ENCODE results near the gene TCOF1.

Gene TCOF1

GRCh38 chr5:150325426-150325825 lies 32.1 kb upstream of the TCOF1 start:
- H3K27me3 ChIP-seq (ENCODE audit: insufficient read depth, low read depth): no peaks in the 10 kb centered on the region
- H3K4me3 ChIP-seq (IDR thresholded peaks at IDR 0.05; ENCODE audit: insufficient read depth, low read depth, low read length): no peak overlapping the region
- H3K4me2 ChIP-seq: no peak overlapping the region
- no peak for TF ChIP-seq CTCF (conservative IDR thresholded peaks at IDR 0.05; ENCODE audit: low read depth, low read length)
- no peaks in the 10 kb centered on the region for H4K20me1 ChIP-seq (ENCODE audit: insufficient read depth)
- H3K27ac ChIP-seq: no peak overlapping the region
- no peaks in the 10 kb centered on the region for H3K79me2 ChIP-seq (ENCODE audit: insufficient read depth, low read depth)
- no peaks in the 10 kb centered on the region for H3K4me1 ChIP-seq (ENCODE audit: low read depth, poor library complexity, severe bottlenecking)
- H3K9ac ChIP-seq: no peak overlapping the region
- no peaks in the 10 kb centered on the region for H3K36me3 ChIP-seq (ENCODE audit: insufficient read depth)
- H2AFZ ChIP-seq (ENCODE audit: low read depth): no peak overlapping the region

- Histone ChIP-seq H3K36me3 (ENCODE audit: insufficient read depth) (no peaks in the 10 kb centered on the region), H2AFZ (ENCODE audit: low read depth) (no peak overlapping the region), H3K79me2 (ENCODE audit: insufficient read depth, low read depth) (no peaks in the 10 kb centered on the region), H4K20me1 (ENCODE audit: insufficient read depth) (no peaks in the 10 kb centered on the region), H3K4me2 (no peak overlapping the region), H3K27me3 (ENCODE audit: insufficient read depth, low read depth) (no peaks in the 10 kb centered on the region), H3K27ac (no peak overlapping the region), H3K9ac (no peak overlapping the region), H3K4me1 (ENCODE audit: low read depth, poor library complexity, severe bottlenecking) (peaks cover 7% of the 10 kb centered on the region), H3K4me3 (IDR thresholded peaks at IDR 0.05; ENCODE audit: insufficient read depth, low read depth, low read length) (no peak overlapping the region)
- no peak for TF ChIP-seq CTCF (conservative IDR thresholded peaks at IDR 0.05; ENCODE audit: low read depth, low read length)
Measured at GRCh38 chr5:150326707-150327106, 30.8 kb upstream of the TCOF1 start.

DNA sequence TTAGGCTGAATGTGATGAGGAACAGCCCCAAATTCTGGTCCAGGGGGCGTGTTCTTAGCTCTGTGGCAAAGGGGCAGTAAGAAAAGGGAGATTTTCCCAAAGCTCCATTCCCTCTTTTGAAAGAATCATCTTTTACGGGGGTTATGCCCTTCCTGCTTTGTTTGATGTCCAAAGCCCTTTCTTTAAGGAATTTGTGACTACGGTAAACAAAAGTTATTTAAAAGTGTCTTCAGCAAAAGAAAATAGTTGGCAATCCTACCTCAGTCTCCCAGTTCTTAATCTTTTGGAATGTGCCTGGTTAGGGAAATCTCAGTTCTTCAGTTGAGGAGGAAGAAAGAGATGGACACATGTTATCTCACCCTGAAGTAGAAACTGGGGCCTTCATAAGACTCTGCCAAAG lies 30.4 kb upstream of the TCOF1 start:
- Histone ChIP-seq H3K4me1 (ENCODE audit: low read depth, poor library complexity, severe bottlenecking) (peaks cover 11% of the 10 kb centered on the region), H3K4me2 (no peak overlapping the region), H3K79me2 (ENCODE audit: insufficient read depth, low read depth) (no peaks in the 10 kb centered on the region), H3K9ac (no peak overlapping the region), H3K4me3 (IDR thresholded peaks at IDR 0.05; ENCODE audit: insufficient read depth, low read depth, low read length) (no peak overlapping the region), H3K36me3 (ENCODE audit: insufficient read depth) (no peaks in the 10 kb centered on the region), H3K27me3 (ENCODE audit: insufficient read depth, low read depth) (no peaks in the 10 kb centered on the region), H4K20me1 (ENCODE audit: insufficient read depth) (no peaks in the 10 kb centered on the region), H2AFZ (ENCODE audit: low read depth) (no peak overlapping the region), H3K27ac (no peak overlapping the region)
- no peak for TF ChIP-seq CTCF (conservative IDR thresholded peaks at IDR 0.05; ENCODE audit: low read depth, low read length)

DNA sequence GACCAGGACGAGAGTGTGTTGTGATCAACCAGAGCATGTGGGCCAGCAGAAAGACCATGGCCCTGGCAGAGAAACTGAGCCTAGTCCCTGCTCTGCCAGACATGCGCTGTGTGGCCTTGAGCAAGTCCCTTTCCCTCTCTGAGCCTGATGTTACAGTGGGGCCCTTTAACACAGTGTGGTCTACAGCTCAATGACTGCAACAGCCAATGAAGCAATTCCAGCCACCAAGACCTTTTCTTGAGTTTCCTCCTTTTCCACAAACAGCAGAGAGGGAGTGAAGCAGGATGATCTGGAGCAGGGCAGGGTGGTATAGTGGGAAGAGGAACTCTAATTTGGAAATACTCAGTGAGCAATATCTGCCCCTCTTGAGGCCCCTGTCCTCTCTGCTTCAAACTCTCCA lies 29.0 kb upstream of the TCOF1 start:
- H4K20me1 ChIP-seq (ENCODE audit: insufficient read depth): no peaks in the 10 kb centered on the region
- H3K27ac ChIP-seq: no peak overlapping the region
- H3K27me3 ChIP-seq (ENCODE audit: insufficient read depth, low read depth): no peaks in the 10 kb centered on the region
- H3K4me1 ChIP-seq (ENCODE audit: low read depth, poor library complexity, severe bottlenecking): peaks cover 12% of the 10 kb centered on the region
- TF ChIP-seq CTCF (conservative IDR thresholded peaks at IDR 0.05; ENCODE audit: low read depth, low read length): no peak
- H3K36me3 ChIP-seq (ENCODE audit: insufficient read depth): no peaks in the 10 kb centered on the region
- H2AFZ ChIP-seq (ENCODE audit: low read depth): no peak overlapping the region
- no peak overlapping the region for H3K4me3 ChIP-seq (IDR thresholded peaks at IDR 0.05; ENCODE audit: insufficient read depth, low read depth, low read length)
- no peak overlapping the region for H3K4me2 ChIP-seq
- H3K9ac ChIP-seq: no peak overlapping the region
- H3K79me2 ChIP-seq (ENCODE audit: insufficient read depth, low read depth): no peaks in the 10 kb centered on the region

- no peak overlapping the region for H3K4me2 ChIP-seq
- H2AFZ ChIP-seq (ENCODE audit: low read depth): no peak overlapping the region
Measured at GRCh38 chr5:150329038-150329437, 28.5 kb upstream of the TCOF1 start.

More at GRCh38 chr5:150329038-150329437, 28.5 kb upstream of the TCOF1 start:
- Histone ChIP-seq H3K36me3 (ENCODE audit: insufficient read depth) (no peaks in the 10 kb centered on the region), H3K4me1 (ENCODE audit: low read depth, poor library complexity, severe bottlenecking) (peaks cover 12% of the 10 kb centered on the region), H4K20me1 (ENCODE audit: insufficient read depth) (no peaks in the 10 kb centered on the region), H3K4me3 (IDR thresholded peaks at IDR 0.05; ENCODE audit: insufficient read depth, low read depth, low read length) (no peak overlapping the region), H3K79me2 (ENCODE audit: insufficient read depth, low read depth) (no peaks in the 10 kb centered on the region), H3K27ac (no peak overlapping the region), H3K27me3 (ENCODE audit: insufficient read depth, low read depth) (no peaks in the 10 kb centered on the region), H3K9ac (no peak overlapping the region)
- no peak for TF ChIP-seq CTCF (conservative IDR thresholded peaks at IDR 0.05; ENCODE audit: low read depth, low read length)

Measured in KMS-11 (cell line).